Activated T-cell treated with anti-CD3 and anti-CD28 coated beads, Interleukin-2, amount 50 U/mL, for 24 hours (primary cell): ENCODE results near the gene EPG5.

Source experiments
- DNase-seq: peaks from one replicate; pipeline ENCODE4 v3.0.0-alpha.2; 2020
- H3K27ac Mint-ChIP-seq: 2 replicates; pipeline ENCODE4 v1.8.0; 2020; ENCODE audit warnings: mild to moderate bottlenecking, mixed read lengths
- H3K27me3 Mint-ChIP-seq: 2 replicates; pipeline ENCODE4 v1.8.0; 2020; ENCODE audit warnings: mixed read lengths
- H3K36me3 Mint-ChIP-seq: 2 replicates; pipeline ENCODE4 v1.8.0; 2020; ENCODE audit warnings: low read depth, mixed read lengths
- H3K4me1 Mint-ChIP-seq: 2 replicates; pipeline ENCODE4 v1.8.0; 2020; ENCODE audit warnings: low read depth, mixed read lengths
- H3K4me3 Mint-ChIP-seq: 2 replicates; pipeline ENCODE4 v1.8.0; 2020; ENCODE audit warnings: mild to moderate bottlenecking, moderate library complexity, mixed read lengths
- H3K9me3 Mint-ChIP-seq: 2 replicates; pipeline ENCODE4 v1.8.0; 2020; ENCODE audit warnings: mixed read lengths

Gene EPG5

GRCh38 chr18:45920367-45920766 lies 46.8 kb downstream of the EPG5 start:
- no peak for DNase-seq
- H3K9me3 Mint-ChIP-seq = no peaks in the 10 kb centered on the region
- peaks cover 12% of the 10 kb centered on the region for H3K4me1 Mint-ChIP-seq
- peaks cover 85% of the 10 kb centered on the region for H3K36me3 Mint-ChIP-seq
- H3K27ac Mint-ChIP-seq = no peak overlapping the region
- H3K27me3 Mint-ChIP-seq = no peaks in the 10 kb centered on the region
- H3K4me3 Mint-ChIP-seq = no peak overlapping the region

- Mint-ChIP-seq H3K9me3 (no peaks in the 10 kb centered on the region), H3K36me3 (peaks cover 81% of the 10 kb centered on the region), H3K4me1 (peaks cover 9% of the 10 kb centered on the region), H3K4me3 (no peak overlapping the region), H3K27me3 (no peaks in the 10 kb centered on the region), H3K27ac (peak overlapping the region; percentile 53)
- no peak for DNase-seq
Observed at GRCh38 chr18:45916302-45916701, 50.8 kb downstream of the EPG5 start.

- H3K4me3 Mint-ChIP-seq = no peak overlapping the region
- H3K36me3 Mint-ChIP-seq = peaks cover 82% of the 10 kb centered on the region
- no peaks in the 10 kb centered on the region for H3K4me1 Mint-ChIP-seq
Observed at GRCh38 chr18:45913276-45913675, 53.9 kb downstream of the EPG5 start.

GRCh38 chr18:45910405-45911023 lies 56.6 kb downstream of the EPG5 start:
- Mint-ChIP-seq H3K27me3 (no peaks in the 10 kb centered on the region), H3K4me3 (no peak overlapping the region), H3K36me3 (peaks cover 82% of the 10 kb centered on the region), H3K4me1 (no peaks in the 10 kb centered on the region), H3K9me3 (no peaks in the 10 kb centered on the region), H3K27ac (no peak overlapping the region)
- DNase-seq = peak; percentile 70

More at GRCh38 chr18:45913276-45913675, 53.9 kb downstream of the EPG5 start:
- H3K9me3 Mint-ChIP-seq = no peaks in the 10 kb centered on the region
- DNase-seq = no peak
- no peak overlapping the region for H3K27ac Mint-ChIP-seq
- H3K27me3 Mint-ChIP-seq = no peaks in the 10 kb centered on the region

GRCh38 chr18:45901654-45902210 lies 65.4 kb downstream of the EPG5 start:
- DNase-seq = no peak
- H3K9me3 Mint-ChIP-seq = no peaks in the 10 kb centered on the region
- H3K4me3 Mint-ChIP-seq = no peak overlapping the region
- no peaks in the 10 kb centered on the region for H3K4me1 Mint-ChIP-seq
- H3K27me3 Mint-ChIP-seq = no peaks in the 10 kb centered on the region
- peaks cover 83% of the 10 kb centered on the region for H3K36me3 Mint-ChIP-seq
- no peak overlapping the region for H3K27ac Mint-ChIP-seq

- H3K9me3 Mint-ChIP-seq = no peaks in the 10 kb centered on the region
- no peak overlapping the region for H3K4me3 Mint-ChIP-seq
- no peak for DNase-seq
- H3K27ac Mint-ChIP-seq = no peak overlapping the region
- H3K27me3 Mint-ChIP-seq = no peaks in the 10 kb centered on the region
- H3K4me1 Mint-ChIP-seq = peaks cover 3% of the 10 kb centered on the region
- H3K36me3 Mint-ChIP-seq = peaks cover 86% of the 10 kb centered on the region
Observed at GRCh38 chr18:45900623-45901022, 66.5 kb downstream of the EPG5 start.

- Mint-ChIP-seq H3K9me3 (no peaks in the 10 kb centered on the region), H3K36me3 (peaks cover 80% of the 10 kb centered on the region), H3K4me1 (peaks cover 5% of the 10 kb centered on the region), H3K4me3 (no peak overlapping the region), H3K27me3 (no peaks in the 10 kb centered on the region), H3K27ac (no peak overlapping the region)
- DNase-seq = no peak
Observed at GRCh38 chr18:45896991-45897390, 70.1 kb downstream of the EPG5 start.

GRCh38 chr18:45896452-45896851 lies 70.7 kb downstream of the EPG5 start:
- Mint-ChIP-seq H3K27ac (no peak overlapping the region), H3K4me3 (no peak overlapping the region), H3K27me3 (no peaks in the 10 kb centered on the region), H3K9me3 (no peaks in the 10 kb centered on the region), H3K36me3 (peaks cover 77% of the 10 kb centered on the region), H3K4me1 (peaks cover 5% of the 10 kb centered on the region)
- no peak for DNase-seq

GRCh38 chr18:45895339-45895738 lies 71.8 kb downstream of the EPG5 start:
- peaks cover 69% of the 10 kb centered on the region for H3K36me3 Mint-ChIP-seq
- DNase-seq = no peak
- H3K27ac Mint-ChIP-seq = no peak overlapping the region
- no peak overlapping the region for H3K4me3 Mint-ChIP-seq
- no peaks in the 10 kb centered on the region for H3K27me3 Mint-ChIP-seq
- peaks cover 5% of the 10 kb centered on the region for H3K4me1 Mint-ChIP-seq
- H3K9me3 Mint-ChIP-seq = no peaks in the 10 kb centered on the region

GRCh38 chr18:45894818-45895217 lies 72.3 kb downstream of the EPG5 start:
- no peak for DNase-seq
- Mint-ChIP-seq H3K4me3 (no peak overlapping the region), H3K27me3 (no peaks in the 10 kb centered on the region), H3K9me3 (no peaks in the 10 kb centered on the region), H3K4me1 (peaks cover 5% of the 10 kb centered on the region), H3K27ac (no peak overlapping the region), H3K36me3 (peaks cover 71% of the 10 kb centered on the region)

GRCh38 chr18:45891806-45892205 lies 75.3 kb downstream of the EPG5 start:
- Mint-ChIP-seq H3K36me3 (peaks cover 65% of the 10 kb centered on the region), H3K27ac (peak overlapping the region; percentile 54), H3K27me3 (no peaks in the 10 kb centered on the region), H3K4me3 (no peak overlapping the region), H3K4me1 (peaks cover 5% of the 10 kb centered on the region), H3K9me3 (no peaks in the 10 kb centered on the region)
- DNase-seq = no peak

- Mint-ChIP-seq H3K4me1 (peaks cover 2% of the 10 kb centered on the region), H3K27me3 (no peaks in the 10 kb centered on the region), H3K27ac (no peak overlapping the region), H3K9me3 (no peaks in the 10 kb centered on the region), H3K36me3 (peaks cover 60% of the 10 kb centered on the region), H3K4me3 (no peak overlapping the region)
- DNase-seq = no peak
Observed at GRCh38 chr18:45890606-45891005, 76.5 kb downstream of the EPG5 start.

- Mint-ChIP-seq H3K27me3 (no peaks in the 10 kb centered on the region), H3K36me3 (peaks cover 57% of the 10 kb centered on the region), H3K4me3 (no peak overlapping the region), H3K27ac (peak overlapping the region; percentile 35), H3K9me3 (no peaks in the 10 kb centered on the region), H3K4me1 (no peaks in the 10 kb centered on the region)
- DNase-seq = no peak
Observed at GRCh38 chr18:45889419-45890064, 77.6 kb downstream of the EPG5 start.

- Mint-ChIP-seq H3K27ac (peak overlapping the region; percentile 14), H3K9me3 (no peaks in the 10 kb centered on the region), H3K4me3 (no peak overlapping the region), H3K4me1 (no peaks in the 10 kb centered on the region), H3K27me3 (no peaks in the 10 kb centered on the region), H3K36me3 (peaks cover 58% of the 10 kb centered on the region)
- DNase-seq = no peak
Observed at GRCh38 chr18:45887585-45887984, 79.5 kb downstream of the EPG5 start.

GRCh38 chr18:45880876-45881558 lies 86.1 kb downstream of the EPG5 start:
- no peak for DNase-seq
- Mint-ChIP-seq H3K27me3 (no peaks in the 10 kb centered on the region), H3K4me3 (no peak overlapping the region), H3K4me1 (peaks cover 12% of the 10 kb centered on the region), H3K27ac (no peak overlapping the region), H3K9me3 (no peaks in the 10 kb centered on the region), H3K36me3 (peaks cover 74% of the 10 kb centered on the region)
